ENCODE measurements around the gene ING4.

DNA sequence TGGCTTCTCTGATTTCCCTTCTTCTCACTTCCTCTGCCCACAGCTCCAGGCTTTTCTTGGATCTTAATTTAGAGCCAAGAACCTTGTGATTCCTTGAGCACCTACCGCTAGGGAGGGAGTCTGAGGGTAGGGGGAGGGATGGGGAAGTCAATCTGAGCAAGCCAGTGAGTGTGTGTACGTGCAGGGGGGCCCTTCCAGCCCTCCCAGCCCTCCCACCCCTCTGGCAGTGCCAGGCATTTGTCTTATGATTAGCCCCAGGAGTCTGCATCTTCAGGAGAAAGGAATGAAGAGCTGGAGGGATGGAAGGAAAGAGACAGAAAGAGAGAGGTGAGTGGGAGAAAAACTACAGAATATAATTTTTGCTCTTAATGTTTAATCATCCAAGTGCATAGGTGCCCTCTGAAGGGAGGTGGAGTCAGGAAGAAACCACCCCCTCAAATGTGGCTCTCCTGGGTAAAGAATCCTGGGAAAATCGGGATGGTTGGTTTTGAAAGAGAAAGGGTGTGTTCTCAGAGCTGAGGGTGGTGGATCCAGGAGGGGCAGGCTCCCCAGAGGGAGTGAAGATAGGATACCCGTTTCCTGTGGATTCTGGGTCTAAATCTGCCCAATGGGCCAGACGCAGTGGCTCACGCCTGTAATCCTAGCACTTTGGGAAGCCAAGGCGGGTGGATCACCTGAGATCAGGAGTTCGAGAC, 35.6 kb upstream of the ING4 start:
- TF ChIP-seq POLR2A (IDR thresholded peaks at IDR 0.05; ENCODE audit: low read length) (no peak), RAD21 (conservative IDR thresholded peaks at IDR 0.05 in 1 of 2, IDR thresholded peaks at IDR 0.05 in 1 of 2) (no peak), PHF8 (IDR thresholded peaks at IDR 0.05; ENCODE audit: borderline replicate concordance, low read depth) (no peak), ZFP36 (IDR thresholded peaks at IDR 0.05; ENCODE audit: borderline replicate concordance, partially characterized antibody) (no peak), NR3C1 (IDR thresholded peaks at IDR 0.05) (no peak)
- TF ChIP-seq, protein P1, sequence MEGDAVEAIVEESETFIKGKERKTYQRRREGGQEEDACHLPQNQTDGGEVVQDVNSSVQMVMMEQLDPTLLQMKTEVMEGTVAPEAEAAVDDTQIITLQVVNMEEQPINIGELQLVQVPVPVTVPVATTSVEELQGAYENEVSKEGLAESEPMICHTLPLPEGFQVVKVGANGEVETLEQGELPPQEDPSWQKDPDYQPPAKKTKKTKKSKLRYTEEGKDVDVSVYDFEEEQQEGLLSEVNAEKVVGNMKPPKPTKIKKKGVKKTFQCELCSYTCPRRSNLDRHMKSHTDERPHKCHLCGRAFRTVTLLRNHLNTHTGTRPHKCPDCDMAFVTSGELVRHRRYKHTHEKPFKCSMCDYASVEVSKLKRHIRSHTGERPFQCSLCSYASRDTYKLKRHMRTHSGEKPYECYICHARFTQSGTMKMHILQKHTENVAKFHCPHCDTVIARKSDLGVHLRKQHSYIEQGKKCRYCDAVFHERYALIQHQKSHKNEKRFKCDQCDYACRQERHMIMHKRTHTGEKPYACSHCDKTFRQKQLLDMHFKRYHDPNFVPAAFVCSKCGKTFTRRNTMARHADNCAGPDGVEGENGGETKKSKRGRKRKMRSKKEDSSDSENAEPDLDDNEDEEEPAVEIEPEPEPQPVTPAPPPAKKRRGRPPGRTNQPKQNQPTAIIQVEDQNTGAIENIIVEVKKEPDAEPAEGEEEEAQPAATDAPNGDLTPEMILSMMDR (IDR thresholded peaks at IDR 0.05): no peak
- TF ChIP-seq, protein P2, sequence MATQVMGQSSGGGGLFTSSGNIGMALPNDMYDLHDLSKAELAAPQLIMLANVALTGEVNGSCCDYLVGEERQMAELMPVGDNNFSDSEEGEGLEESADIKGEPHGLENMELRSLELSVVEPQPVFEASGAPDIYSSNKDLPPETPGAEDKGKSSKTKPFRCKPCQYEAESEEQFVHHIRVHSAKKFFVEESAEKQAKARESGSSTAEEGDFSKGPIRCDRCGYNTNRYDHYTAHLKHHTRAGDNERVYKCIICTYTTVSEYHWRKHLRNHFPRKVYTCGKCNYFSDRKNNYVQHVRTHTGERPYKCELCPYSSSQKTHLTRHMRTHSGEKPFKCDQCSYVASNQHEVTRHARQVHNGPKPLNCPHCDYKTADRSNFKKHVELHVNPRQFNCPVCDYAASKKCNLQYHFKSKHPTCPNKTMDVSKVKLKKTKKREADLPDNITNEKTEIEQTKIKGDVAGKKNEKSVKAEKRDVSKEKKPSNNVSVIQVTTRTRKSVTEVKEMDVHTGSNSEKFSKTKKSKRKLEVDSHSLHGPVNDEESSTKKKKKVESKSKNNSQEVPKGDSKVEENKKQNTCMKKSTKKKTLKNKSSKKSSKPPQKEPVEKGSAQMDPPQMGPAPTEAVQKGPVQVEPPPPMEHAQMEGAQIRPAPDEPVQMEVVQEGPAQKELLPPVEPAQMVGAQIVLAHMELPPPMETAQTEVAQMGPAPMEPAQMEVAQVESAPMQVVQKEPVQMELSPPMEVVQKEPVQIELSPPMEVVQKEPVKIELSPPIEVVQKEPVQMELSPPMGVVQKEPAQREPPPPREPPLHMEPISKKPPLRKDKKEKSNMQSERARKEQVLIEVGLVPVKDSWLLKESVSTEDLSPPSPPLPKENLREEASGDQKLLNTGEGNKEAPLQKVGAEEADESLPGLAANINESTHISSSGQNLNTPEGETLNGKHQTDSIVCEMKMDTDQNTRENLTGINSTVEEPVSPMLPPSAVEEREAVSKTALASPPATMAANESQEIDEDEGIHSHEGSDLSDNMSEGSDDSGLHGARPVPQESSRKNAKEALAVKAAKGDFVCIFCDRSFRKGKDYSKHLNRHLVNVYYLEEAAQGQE (IDR thresholded peaks at IDR 0.05): no peak

Measured in A549 (cell line).